NCI-H2227 treated with DMSO at 0.1 percent for 48 hours (cell line): ENCODE data around the gene EPHA10.
A peak's percentile ranks its signal among the peaks of the same experiment; 100 is the strongest.

ENCODE experiments used
- DNase-seq: peaks from one replicate; lab custom pipeline; 2025; lab: John Stamatoyannopoulos, UW

Gene EPHA10

GRCh38 chr1:37734629-37735591, 30.0 kb downstream of the EPHA10 start:
- no peak for DNase-seq

GRCh38 chr1:37732111-37732780, 32.7 kb downstream of the EPHA10 start:
- DNase-seq = no peak

- no peak for DNase-seq
Measured at GRCh38 chr1:37731312-37732019, 33.5 kb downstream of the EPHA10 start.

- DNase-seq = no peak
Measured at GRCh38 chr1:37730376-37730775, 34.5 kb downstream of the EPHA10 start.

- DNase-seq = no peak
Measured at GRCh38 chr1:37728416-37728815, 36.5 kb downstream of the EPHA10 start.

- DNase-seq = peak; percentile 22
Measured at GRCh38 chr1:37726751-37727585, 38.0 kb downstream of the EPHA10 start.

- no peak for DNase-seq
Measured at GRCh38 chr1:37725851-37726613, 38.9 kb downstream of the EPHA10 start.

- DNase-seq = no peak
Measured at GRCh38 chr1:37724575-37724974, 40.3 kb downstream of the EPHA10 start.

- no peak for DNase-seq
Measured at GRCh38 chr1:37723390-37724078, 41.4 kb downstream of the EPHA10 start.

GRCh38 chr1:37723072-37723389, 41.9 kb downstream of the EPHA10 start:
- no peak for DNase-seq

GRCh38 chr1:37722181-37723071, 42.5 kb downstream of the EPHA10 start:
- DNase-seq = no peak

- no peak for DNase-seq
Measured at GRCh38 chr1:37721565-37721964, 43.4 kb downstream of the EPHA10 start.

GRCh38 chr1:37720231-37721130, 44.4 kb downstream of the EPHA10 start:
- no peak for DNase-seq

- DNase-seq = no peak
Measured at GRCh38 chr1:37719572-37720195, 45.2 kb downstream of the EPHA10 start.

GRCh38 chr1:37718901-37719571, 45.9 kb downstream of the EPHA10 start:
- no peak for DNase-seq

- DNase-seq = no peak
Measured at GRCh38 chr1:37718181-37718900, 46.6 kb downstream of the EPHA10 start.

- no peak for DNase-seq
Measured at GRCh38 chr1:37717631-37718030, 47.3 kb downstream of the EPHA10 start.
